Measurements from ENCODE around the gene CLASRP.
A peak's percentile ranks its signal among the peaks of the same experiment; 100 is the strongest.

CLASRP gene

GRCh38 chr19:45008552-45008951, 30.3 kb upstream of the CLASRP start:
- no peak for DNase-seq (ENCODE audit: low read depth)
- TF ChIP-seq CTCF (IDR thresholded peaks at IDR 0.05; ENCODE audit: low read length, missing control alignments): no peak

GRCh38 chr19:45009625-45010255, 29.1 kb upstream of the CLASRP start:
- DNase-seq (ENCODE audit: low read depth): no peak
- no peak overlapping the region for H3K4me3 ChIP-seq (replicated peaks; ENCODE audit: low read depth, low read length)
- no peak for TF ChIP-seq CTCF (IDR thresholded peaks at IDR 0.05; ENCODE audit: low read length, missing control alignments)

More at GRCh38 chr19:45008552-45008951, 30.3 kb upstream of the CLASRP start:
- no peak overlapping the region for H3K4me3 ChIP-seq (replicated peaks; ENCODE audit: low read depth, low read length)

- no peak for TF ChIP-seq CTCF (IDR thresholded peaks at IDR 0.05; ENCODE audit: low read length, missing control alignments)
- DNase-seq (ENCODE audit: low read depth): no peak
- H3K4me3 ChIP-seq (replicated peaks; ENCODE audit: low read depth, low read length): no peak overlapping the region
Observed at GRCh38 chr19:45010306-45010705, 28.5 kb upstream of the CLASRP start.

GRCh38 chr19:45011959-45012358, 26.9 kb upstream of the CLASRP start:
- no peak for DNase-seq (ENCODE audit: low read depth)
- no peak for TF ChIP-seq CTCF (IDR thresholded peaks at IDR 0.05; ENCODE audit: low read length, missing control alignments)
- no peak overlapping the region for H3K4me3 ChIP-seq (replicated peaks; ENCODE audit: low read depth, low read length)

GRCh38 chr19:45016388-45017314, 22.2 kb upstream of the CLASRP start:
- no peak overlapping the region for H3K4me3 ChIP-seq (replicated peaks; ENCODE audit: low read depth, low read length)
- DNase-seq (ENCODE audit: low read depth): peak; percentile 74
- TF ChIP-seq CTCF (IDR thresholded peaks at IDR 0.05; ENCODE audit: low read length, missing control alignments): peak; percentile 67

GRCh38 chr19:45019187-45019586, 19.7 kb upstream of the CLASRP start:
- no peak for DNase-seq (ENCODE audit: low read depth)
- no peak overlapping the region for H3K4me3 ChIP-seq (replicated peaks; ENCODE audit: low read depth, low read length)
- TF ChIP-seq CTCF (IDR thresholded peaks at IDR 0.05; ENCODE audit: low read length, missing control alignments): no peak

All from fibroblast of pulmonary artery (primary cell).